GM12864 (cell line): ENCODE measurements around the gene RWDD2A.
A peak's percentile ranks its signal among the peaks of the same experiment; 100 is the strongest.
"Not testable (repeated sequence)": the region's sequence is repeated elsewhere in the genome, so short reads cannot be mapped to it uniquely, and the experiment has no call there.

ENCODE experiments used
- DNase-seq: peaks from one replicate; pipeline ENCODE4 v3.0.0-alpha.2; 2011; ENCODE audit warnings: low read depth
- H3K4me3 ChIP-seq: 2 replicates; pipeline ENCODE4 v1.5.1; 2011; ENCODE audit warnings: mild to moderate bottlenecking, low read depth, low read length, control low read depth
- CTCF ChIP-seq: IDR thresholded peaks from 2 replicates; pipeline ENCODE4 v1.5.1; 2011; ENCODE audit warnings: low read depth, mild to moderate bottlenecking, moderate library complexity, low read length, control low read depth, inconsistent platforms; ENCODE audit errors: missing control alignments

RWDD2A gene

DNA sequence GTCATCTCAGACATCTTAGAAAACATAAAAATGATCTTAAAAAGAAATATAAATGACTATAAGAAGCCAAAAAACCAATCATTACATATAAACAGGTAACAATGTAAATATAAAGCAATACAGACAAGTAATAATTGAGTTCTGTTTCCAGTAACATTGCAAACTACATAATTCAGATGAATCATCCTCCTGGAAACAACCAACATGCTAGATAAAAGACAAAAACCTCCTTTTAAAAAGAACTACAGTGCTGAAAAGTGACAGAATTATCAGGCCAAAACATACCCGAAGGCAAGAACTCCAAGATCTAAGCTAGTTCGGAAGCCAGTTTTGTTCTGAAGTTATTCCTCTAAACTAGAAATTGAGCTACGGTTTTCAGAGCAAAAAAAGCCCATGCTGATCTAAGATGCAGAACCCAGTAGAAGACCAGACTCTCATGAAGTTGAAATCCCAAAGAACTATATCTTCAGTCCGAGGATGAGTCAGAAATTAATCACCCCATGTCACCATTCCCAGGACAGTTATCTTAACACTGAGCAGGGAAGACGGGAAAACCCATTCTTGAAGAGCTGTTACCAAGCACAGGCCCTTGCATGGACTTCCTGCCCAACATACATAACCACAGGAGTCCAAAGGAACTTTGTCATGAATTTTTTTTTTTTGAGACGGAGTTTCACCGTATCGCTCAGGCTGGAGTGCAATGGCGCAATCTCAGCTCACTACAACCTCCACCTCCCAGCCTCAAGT is 9.9 kb upstream of the RWDD2A start:
- TF ChIP-seq CTCF: no peak
- DNase-seq: no peak
- no peak overlapping the region for H3K4me3 ChIP-seq

GRCh38 chr6:83185096-83185495 is 8.1 kb upstream of the RWDD2A start:
- no peak for TF ChIP-seq CTCF
- H3K4me3 ChIP-seq: no peak overlapping the region
- no peak for DNase-seq

- TF ChIP-seq CTCF: no peak
- DNase-seq: no peak
Observed at GRCh38 chr6:83188501-83188900, 4.7 kb upstream of the RWDD2A start.

GRCh38 chr6:83190626-83191025 is 2.5 kb upstream of the RWDD2A start:
- TF ChIP-seq CTCF: no peak
- DNase-seq: no peak
- H3K4me3 ChIP-seq: no peak overlapping the region

More at GRCh38 chr6:83188501-83188900, 4.7 kb upstream of the RWDD2A start:
- H3K4me3 ChIP-seq: no peak overlapping the region

- DNase-seq: not testable (repeated sequence)
Observed at GRCh38 chr6:83191974-83192373, 1.2 kb upstream of the RWDD2A start.

DNA sequence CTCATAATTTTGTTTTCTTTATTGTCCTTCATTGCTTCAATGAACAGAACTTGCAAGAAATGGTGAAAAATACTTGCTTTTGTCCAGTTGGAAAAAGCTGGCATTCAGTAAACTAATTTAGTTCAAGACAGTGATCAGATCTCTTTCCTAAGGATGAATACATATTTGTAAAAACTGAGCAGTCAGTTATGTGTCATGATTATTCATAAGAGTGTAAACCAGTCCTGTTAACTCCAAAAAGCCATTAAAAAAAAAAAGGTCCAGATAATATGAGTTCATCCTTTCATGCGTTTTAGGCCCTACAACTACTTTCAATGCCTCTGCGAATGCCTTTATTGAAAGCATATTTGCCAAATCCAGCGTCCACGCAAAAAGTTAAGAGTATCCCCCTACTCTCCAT is 701 bp upstream of the RWDD2A start:
- TF ChIP-seq CTCF: no peak
- peak overlapping the region; percentile 73 for H3K4me3 ChIP-seq
- DNase-seq: no peak

More at GRCh38 chr6:83191974-83192373, 1.2 kb upstream of the RWDD2A start:
- peak overlapping the region; percentile 73 for H3K4me3 ChIP-seq

- no peak for TF ChIP-seq CTCF
- peak overlapping the region; percentile 73 for H3K4me3 ChIP-seq
- DNase-seq: no peak
Observed at GRCh38 chr6:83193747-83194566, 800 bp downstream of the RWDD2A start.
